ENCODE results near the gene PTCH2. TPM values are rescaled to one million over a fixed set of nuclear protein-coding genes. Genes with fewer than 3 reads are reported as not detected.

The PTCH2 gene
- total RNA-seq, 1 donor from 2014 or later, result 1.0 TPM

- no peak overlapping the region for H3K4me3 ChIP-seq
- peaks cover 26% of the 10 kb centered on the region for H3K4me1 ChIP-seq
- no peaks in the 10 kb centered on the region for H3K36me3 ChIP-seq
- TF ChIP-seq, protein P1, sequence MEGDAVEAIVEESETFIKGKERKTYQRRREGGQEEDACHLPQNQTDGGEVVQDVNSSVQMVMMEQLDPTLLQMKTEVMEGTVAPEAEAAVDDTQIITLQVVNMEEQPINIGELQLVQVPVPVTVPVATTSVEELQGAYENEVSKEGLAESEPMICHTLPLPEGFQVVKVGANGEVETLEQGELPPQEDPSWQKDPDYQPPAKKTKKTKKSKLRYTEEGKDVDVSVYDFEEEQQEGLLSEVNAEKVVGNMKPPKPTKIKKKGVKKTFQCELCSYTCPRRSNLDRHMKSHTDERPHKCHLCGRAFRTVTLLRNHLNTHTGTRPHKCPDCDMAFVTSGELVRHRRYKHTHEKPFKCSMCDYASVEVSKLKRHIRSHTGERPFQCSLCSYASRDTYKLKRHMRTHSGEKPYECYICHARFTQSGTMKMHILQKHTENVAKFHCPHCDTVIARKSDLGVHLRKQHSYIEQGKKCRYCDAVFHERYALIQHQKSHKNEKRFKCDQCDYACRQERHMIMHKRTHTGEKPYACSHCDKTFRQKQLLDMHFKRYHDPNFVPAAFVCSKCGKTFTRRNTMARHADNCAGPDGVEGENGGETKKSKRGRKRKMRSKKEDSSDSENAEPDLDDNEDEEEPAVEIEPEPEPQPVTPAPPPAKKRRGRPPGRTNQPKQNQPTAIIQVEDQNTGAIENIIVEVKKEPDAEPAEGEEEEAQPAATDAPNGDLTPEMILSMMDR (IDR thresholded peaks at IDR 0.05), result no peak
- no peak for ATAC-seq
- H3K27me3 ChIP-seq (ENCODE audit: low read depth), result no peaks in the 10 kb centered on the region
- intact Hi-C loops (cut with DNase I), result no loop called here
- H3K9me3 ChIP-seq, result no peaks in the 10 kb centered on the region
- DNase-seq, result no peak
- H3K27ac ChIP-seq, result no peak overlapping the region
These were observed 20.0 kb downstream of the PTCH2 start for GRCh38 chr1:44822981-44823451.

GRCh38 chr1:44822131-44822701 lies 20.8 kb downstream of the PTCH2 start:
- no peak overlapping the region for H3K4me3 ChIP-seq
- H3K27ac ChIP-seq, result no peak overlapping the region

GRCh38 chr1:44821240-44821715 lies 21.8 kb downstream of the PTCH2 start:
- no peak for ATAC-seq
- Histone ChIP-seq H3K9me3 (no peaks in the 10 kb centered on the region), H3K4me1 (peaks cover 23% of the 10 kb centered on the region), H3K27ac (peak overlapping the region; percentile 94), H3K36me3 (no peaks in the 10 kb centered on the region), H3K27me3 (ENCODE audit: low read depth) (no peaks in the 10 kb centered on the region), H3K4me3 (no peak overlapping the region)
- TF ChIP-seq, protein P1 (IDR thresholded peaks at IDR 0.05), result no peak
- intact Hi-C loops (cut with DNase I), result no loop called here
- peak; percentile 31 for DNase-seq

More at GRCh38 chr1:44822131-44822701, 20.8 kb downstream of the PTCH2 start:
- Histone ChIP-seq H3K9me3 (no peaks in the 10 kb centered on the region), H3K36me3 (no peaks in the 10 kb centered on the region), H3K27me3 (ENCODE audit: low read depth) (no peaks in the 10 kb centered on the region), H3K4me1 (peaks cover 26% of the 10 kb centered on the region)
- ATAC-seq, result no peak
- intact Hi-C loops (cut with DNase I), result no loop called here
- no peak for DNase-seq
- TF ChIP-seq, protein P1 (IDR thresholded peaks at IDR 0.05), result no peak

DNA sequence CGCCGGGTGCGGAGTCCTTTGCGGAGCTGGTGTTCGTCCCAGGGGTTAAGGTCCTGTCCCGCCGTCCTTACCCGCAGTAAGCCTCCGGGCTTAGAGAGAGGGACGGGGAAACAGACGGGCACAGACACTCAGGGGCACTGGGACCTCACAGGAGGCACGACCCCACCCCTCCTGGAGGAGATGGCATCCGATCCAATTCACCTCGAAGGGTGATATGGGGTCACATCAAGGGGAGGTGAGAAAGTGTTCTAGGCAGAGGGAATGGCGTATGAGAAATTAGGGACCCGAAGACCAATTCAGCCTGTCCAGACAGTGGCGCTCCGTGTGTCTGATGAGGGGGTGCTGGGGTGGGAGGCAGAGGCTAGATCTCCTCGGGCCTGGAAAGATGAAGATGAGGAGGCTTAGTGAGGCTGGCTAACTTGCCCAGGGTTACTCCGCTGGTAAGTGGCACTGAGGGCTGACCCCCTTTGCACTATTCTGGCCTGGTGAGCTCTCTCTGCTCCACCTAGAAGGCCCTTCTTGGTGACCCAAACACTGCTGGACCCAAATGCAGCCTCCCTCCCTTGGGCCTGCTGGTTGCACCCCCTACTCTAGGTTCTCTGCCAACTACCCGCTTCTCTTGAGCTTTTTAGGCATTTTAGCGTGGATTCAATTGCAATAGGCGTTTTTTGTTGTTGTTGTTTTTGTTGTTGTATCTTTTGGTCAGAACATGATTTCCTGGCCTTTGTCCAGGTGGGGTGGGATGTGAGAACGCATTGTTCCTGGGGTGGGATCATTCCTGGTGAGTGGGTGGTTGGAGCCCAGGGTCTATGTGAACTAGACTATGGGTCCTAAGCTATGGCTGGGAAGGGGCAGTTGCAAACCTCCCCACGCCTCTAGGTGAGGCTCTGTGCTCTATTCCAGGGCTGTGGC lies 22.5 kb downstream of the PTCH2 start:
- H3K27me3 ChIP-seq (ENCODE audit: low read depth), result no peaks in the 10 kb centered on the region
- no peaks in the 10 kb centered on the region for H3K36me3 ChIP-seq
- peak; percentile 22 to 58 for ATAC-seq
- no peaks in the 10 kb centered on the region for H3K9me3 ChIP-seq
- intact Hi-C loops (cut with DNase I), result no loop called here
- peaks cover 23% of the 10 kb centered on the region for H3K4me1 ChIP-seq
- no peak for DNase-seq
- TF ChIP-seq, protein P1 (IDR thresholded peaks at IDR 0.05), result no peak
- H3K27ac ChIP-seq, result peak overlapping the region; percentile 94
- H3K4me3 ChIP-seq, result peak overlapping the region; percentile 62

- H3K4me3 ChIP-seq, result peak overlapping the region; percentile 62
- ATAC-seq, result peak; percentile 92 to 93
- peak; percentile 85 for DNase-seq
- no peaks in the 10 kb centered on the region for H3K9me3 ChIP-seq
- H3K27ac ChIP-seq, result peak overlapping the region; percentile 94
- intact Hi-C loops (cut with DNase I), result no loop called here
- no peaks in the 10 kb centered on the region for H3K27me3 ChIP-seq (ENCODE audit: low read depth)
- TF ChIP-seq, protein P1 (IDR thresholded peaks at IDR 0.05), result no peak
- no peaks in the 10 kb centered on the region for H3K36me3 ChIP-seq
- peaks cover 30% of the 10 kb centered on the region for H3K4me1 ChIP-seq
These were observed 23.3 kb downstream of the PTCH2 start for GRCh38 chr1:44819608-44820327.
